OCI-LY7 (cell line): ENCODE data around the gene MFF.

Source experiments
- CTCF ChIP-seq: fragments of 200-600 bp; sonication (generic); conservative IDR thresholded peaks from 2 replicates; pipeline ENCODE4 v1.5.1; 2014; ENCODE audit warnings: mild to moderate bottlenecking, antibody characterized with exemption, low read length, moderate library complexity, mixed read lengths
- EZH2phosphoT487 ChIP-seq: fragments of 200-600 bp; sonication (generic); IDR thresholded peaks from 2 replicates; pipeline ENCODE4 v1.6.1; 2018; ENCODE audit warnings: low read depth, borderline replicate concordance, mild to moderate bottlenecking, mixed run types, antibody characterized with exemption, low read length, moderate library complexity, mixed read lengths

- TF ChIP-seq CTCF (no peak), EZH2phosphoT487 (no peak)
These were observed 28.2 kb upstream of the MFF start for GRCh38 chr2:227296671-227297405.
